Mesothelial cell of epicardium (in vitro differentiated cells): Measurements from ENCODE around the gene KAZN. TPM values are rescaled to one million over a fixed set of nuclear protein-coding genes. Genes with fewer than 3 reads are reported as not detected.

Experiments
- DNase-seq, 2 experiments: peaks; one replicate each; pipeline ENCODE4 v3.0.0; 2021; ENCODE audit warnings: low spot score in 2 of 2; ENCODE audit not compliant: unreplicated experiment in 2 of 2
- H3K27ac Mint-ChIP-seq: 2 replicates; pipeline ENCODE4 v1.8.0; 2021; ENCODE audit warnings: mixed read lengths
- H3K27me3 Mint-ChIP-seq: 2 replicates; pipeline ENCODE4 v1.8.0; 2021; ENCODE audit warnings: low read depth, mixed read lengths
- H3K36me3 Mint-ChIP-seq: 2 replicates; pipeline ENCODE4 v1.8.0; 2021; ENCODE audit warnings: mixed read lengths
- H3K4me1 Mint-ChIP-seq: 2 replicates; pipeline ENCODE4 v1.8.0; 2021; ENCODE audit warnings: mixed read lengths
- H3K4me3 Mint-ChIP-seq: 2 replicates; pipeline ENCODE4 v1.8.0; 2021; ENCODE audit warnings: mild to moderate bottlenecking, moderate library complexity, mixed read lengths
- H3K9me3 Mint-ChIP-seq: 2 replicates; pipeline ENCODE4 v1.8.0; 2021; ENCODE audit warnings: mixed read lengths
- total RNA-seq: library from RNA; stranded (reverse); gene quantifications from 3 replicates; pipeline ENCODE4 v1.2.1, GENCODE V29; 2021
- TF ChIP-seq, protein P1 (sequence below): fragments of 200-600 bp; sonication (generic); IDR thresholded peaks from one replicate; pipeline ENCODE4 v1.5.0; 2021; ENCODE audit warnings: antibody characterized with exemption; ENCODE audit not compliant: unreplicated experiment

The KAZN gene
- total RNA-seq, 1 donor from 2014 or later, result 38.4 TPM

GRCh38 chr1:14795589-14795988 is 197.1 kb downstream of the KAZN start:
- peaks cover 9% of the 10 kb centered on the region for H3K36me3 Mint-ChIP-seq
- TF ChIP-seq, protein P1, sequence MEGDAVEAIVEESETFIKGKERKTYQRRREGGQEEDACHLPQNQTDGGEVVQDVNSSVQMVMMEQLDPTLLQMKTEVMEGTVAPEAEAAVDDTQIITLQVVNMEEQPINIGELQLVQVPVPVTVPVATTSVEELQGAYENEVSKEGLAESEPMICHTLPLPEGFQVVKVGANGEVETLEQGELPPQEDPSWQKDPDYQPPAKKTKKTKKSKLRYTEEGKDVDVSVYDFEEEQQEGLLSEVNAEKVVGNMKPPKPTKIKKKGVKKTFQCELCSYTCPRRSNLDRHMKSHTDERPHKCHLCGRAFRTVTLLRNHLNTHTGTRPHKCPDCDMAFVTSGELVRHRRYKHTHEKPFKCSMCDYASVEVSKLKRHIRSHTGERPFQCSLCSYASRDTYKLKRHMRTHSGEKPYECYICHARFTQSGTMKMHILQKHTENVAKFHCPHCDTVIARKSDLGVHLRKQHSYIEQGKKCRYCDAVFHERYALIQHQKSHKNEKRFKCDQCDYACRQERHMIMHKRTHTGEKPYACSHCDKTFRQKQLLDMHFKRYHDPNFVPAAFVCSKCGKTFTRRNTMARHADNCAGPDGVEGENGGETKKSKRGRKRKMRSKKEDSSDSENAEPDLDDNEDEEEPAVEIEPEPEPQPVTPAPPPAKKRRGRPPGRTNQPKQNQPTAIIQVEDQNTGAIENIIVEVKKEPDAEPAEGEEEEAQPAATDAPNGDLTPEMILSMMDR, result no peak
- no peak for DNase-seq
- no peaks in the 10 kb centered on the region for H3K27me3 Mint-ChIP-seq
- H3K4me1 Mint-ChIP-seq, result peaks cover 7% of the 10 kb centered on the region
- H3K9me3 Mint-ChIP-seq, result peaks cover 8% of the 10 kb centered on the region
- H3K27ac Mint-ChIP-seq, result no peak overlapping the region
- H3K4me3 Mint-ChIP-seq, result no peak overlapping the region

DNA sequence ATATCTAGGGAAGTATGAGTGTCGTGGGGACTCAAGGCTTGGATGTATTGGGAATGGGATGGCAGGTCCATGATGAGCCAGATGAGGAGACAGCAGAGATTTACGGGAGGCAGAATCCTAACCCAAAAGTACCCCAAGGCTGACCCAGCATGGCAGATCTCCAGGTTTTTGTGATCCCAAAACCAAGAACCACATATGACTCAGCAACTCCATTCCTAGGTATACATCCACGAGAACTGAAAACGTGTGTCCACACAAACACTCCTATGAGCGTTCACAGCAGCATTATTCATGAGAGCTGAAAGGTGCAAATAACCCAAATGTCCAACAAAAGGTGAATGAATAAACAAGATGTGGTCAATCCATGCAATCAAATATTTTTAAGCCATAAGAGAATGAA is 201.5 kb downstream of the KAZN start:
- Mint-ChIP-seq H3K27ac (no peak overlapping the region), H3K36me3 (peaks cover 9% of the 10 kb centered on the region), H3K4me3 (no peak overlapping the region), H3K27me3 (no peaks in the 10 kb centered on the region), H3K9me3 (peaks cover 8% of the 10 kb centered on the region), H3K4me1 (no peaks in the 10 kb centered on the region)
- TF ChIP-seq, protein P1, result no peak
- no peak for DNase-seq

DNA sequence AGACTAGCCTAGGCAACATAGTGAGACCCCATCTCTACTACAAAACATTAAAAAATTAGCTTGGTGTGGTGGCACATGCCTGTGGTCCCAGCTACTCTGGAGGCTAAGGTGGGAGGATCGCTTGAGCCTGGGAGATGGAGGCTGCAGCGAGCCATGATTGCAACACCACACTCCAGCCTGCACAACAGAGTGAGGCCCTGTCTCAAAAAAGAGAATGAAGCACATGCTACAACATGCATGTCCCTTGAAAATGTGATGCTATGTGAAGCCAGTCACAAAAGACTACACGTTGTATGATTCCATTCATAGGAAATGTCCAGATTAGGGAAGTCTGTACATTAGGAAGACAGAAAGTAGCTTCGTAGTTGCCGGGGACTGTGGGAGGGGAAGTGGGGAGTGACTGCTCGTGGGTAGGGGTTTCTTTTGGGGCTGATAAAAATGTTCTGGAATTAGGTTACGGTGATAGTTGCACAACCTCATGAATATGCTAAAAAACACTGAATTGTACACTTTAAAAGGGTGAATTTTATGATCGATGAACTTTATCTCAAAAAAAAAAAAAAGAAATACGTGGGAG is 202.1 kb downstream of the KAZN start:
- H3K36me3 Mint-ChIP-seq, result peaks cover 7% of the 10 kb centered on the region
- no peaks in the 10 kb centered on the region for H3K4me1 Mint-ChIP-seq
- H3K27ac Mint-ChIP-seq, result no peak overlapping the region
- TF ChIP-seq, protein P1, result no peak
- DNase-seq, result no peak
- no peak overlapping the region for H3K4me3 Mint-ChIP-seq
- H3K9me3 Mint-ChIP-seq, result peaks cover 7% of the 10 kb centered on the region
- H3K27me3 Mint-ChIP-seq, result no peaks in the 10 kb centered on the region

- DNase-seq, result no peak
- H3K27ac Mint-ChIP-seq, result no peak overlapping the region
- peaks cover 16% of the 10 kb centered on the region for H3K36me3 Mint-ChIP-seq
- H3K4me1 Mint-ChIP-seq, result no peaks in the 10 kb centered on the region
- H3K9me3 Mint-ChIP-seq, result peaks cover 14% of the 10 kb centered on the region
- no peak overlapping the region for H3K4me3 Mint-ChIP-seq
- H3K27me3 Mint-ChIP-seq, result no peaks in the 10 kb centered on the region
- TF ChIP-seq, protein P1, result no peak
Measured at GRCh38 chr1:14803002-14803789, 204.7 kb downstream of the KAZN start.

DNA sequence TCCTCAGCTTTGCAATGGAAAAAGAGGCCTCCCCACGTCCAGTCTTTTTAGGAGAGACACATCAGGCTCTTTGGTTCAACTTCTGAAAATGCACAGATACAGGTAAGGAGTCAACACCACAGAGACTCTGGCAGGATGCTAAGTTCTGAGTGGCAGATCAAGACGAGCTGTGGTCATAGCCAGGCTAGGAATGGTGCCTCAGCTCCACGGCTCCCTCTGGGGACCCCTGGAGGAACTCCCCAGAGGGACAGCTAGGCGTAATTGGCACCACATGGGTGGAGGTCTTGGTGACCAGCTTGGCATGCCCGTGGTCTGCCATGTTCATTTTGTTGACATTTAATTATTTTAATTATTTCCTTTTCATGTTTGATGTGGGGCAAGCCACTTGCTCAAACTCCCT is 206.1 kb downstream of the KAZN start:
- Mint-ChIP-seq H3K27me3 (no peaks in the 10 kb centered on the region), H3K27ac (no peak overlapping the region), H3K36me3 (peaks cover 20% of the 10 kb centered on the region), H3K9me3 (peaks cover 17% of the 10 kb centered on the region), H3K4me3 (no peak overlapping the region), H3K4me1 (no peaks in the 10 kb centered on the region)
- DNase-seq, result no peak
- TF ChIP-seq, protein P1, result no peak
